Transverse colon (tissue), 4 donors: ENCODE measurements around the gene ERC2. TPM values are rescaled to one million over a fixed set of nuclear protein-coding genes. Genes with fewer than 3 reads are reported as not detected.

Experiments
- DNase-seq: peaks from one replicate; pipeline ENCODE4 v3.0.0-alpha.2; 2019
- H3K27ac ChIP-seq, 4 donors: fragments of 200-600 bp; sonication (generic); 2 replicates each; pipeline ENCODE4 v1.5.1; 2016 to 2018; ENCODE audit warnings: inconsistent platforms in 4 of 4
- H3K27me3 ChIP-seq: fragments of 200-600 bp; sonication (generic); 2 replicates; pipeline ENCODE4 v1.5.1; 2017; ENCODE audit warnings: inconsistent platforms
- H3K36me3 ChIP-seq, 4 donors: fragments of 200-600 bp; sonication (generic); 2 replicates each; pipeline ENCODE4 v1.5.1; 2017 to 2019; ENCODE audit warnings: inconsistent platforms in 4 of 4
- H3K4me1 ChIP-seq, 4 donors: fragments of 200-600 bp; sonication (generic); 2 replicates each; pipeline ENCODE4 v1.5.1; 2017 to 2020; ENCODE audit warnings: inconsistent platforms in 4 of 4
- H3K4me3 ChIP-seq, 4 donors: fragments of 200-600 bp; sonication (generic); 1 replicate in 1 of 4; 2 replicates in 3 of 4; pipeline versions ENCODE4 v1.5.1 to v1.6.1; 2017 to 2019; ENCODE audit warnings: inconsistent platforms in 4 of 4
- H3K9me3 ChIP-seq, 2 donors: fragments of 200-600 bp; sonication (generic); 2 replicates each; pipeline ENCODE4 v1.5.1; 2017 to 2019; ENCODE audit warnings: inconsistent platforms in 2 of 2
- CTCF ChIP-seq, 5 experiments: fragments of 200-600 bp in 3 of 5; fragments of 450-650 bp in 2 of 5; sonication (generic) in 3 of 5; IDR thresholded peaks; 1 replicate in 2 of 5; 2 replicates in 3 of 5; pipeline ENCODE4 v1.5.1; 2016 to 2017; ENCODE audit warnings: antibody characterized with exemption in 5 of 5, inconsistent platforms in 3 of 5, mild to moderate bottlenecking in 2 of 5, moderate library complexity in 1 of 5
- EP300 ChIP-seq: sonication (generic); formaldehyde crosslinking; IDR thresholded peaks from one replicate; pipeline ENCODE4 v1.6.1; 2017; ENCODE audit warnings: antibody characterized with exemption, low read depth
- POLR2A ChIP-seq: fragments of 450-650 bp; IDR thresholded peaks from one replicate; pipeline ENCODE4 v1.6.1; 2016; ENCODE audit warnings: antibody characterized with exemption, mild to moderate bottlenecking, moderate library complexity
- POLR2AphosphoS5 ChIP-seq, 3 donors: sonication (generic); formaldehyde crosslinking; IDR thresholded peaks; one replicate each; pipeline ENCODE4 v1.6.1; 2016; ENCODE audit warnings: antibody characterized with exemption in 3 of 3
- WGBS, 2 donors: methylation state at CpG; one replicate each; pipeline ENCODE4 v1.1.5; 2018; ENCODE audit warnings: low coverage in 1 of 2; 5-methylcytosine and 5-hydroxymethylcytosine counted together
- in situ Hi-C, 4 donors: fragments of 200-750 bp; cut with MboI; loops; one replicate each; pipeline versions ENCODE4 v1.15.0 to v1.15.1; 2017; ENCODE audit warnings: low sequenced_read_pairs in 3 of 4, low pct_ligation_motif_present in 1 of 4, low pct_unique_long_range_greater_than_20kb in 1 of 4
- intact Hi-C: fragments of 100-400 bp; cut with DNase I; formaldehyde crosslinking; loops from one replicate; pipeline ENCODE4 v1.15.1; 2023; ENCODE audit warnings: low total_unique reads
- total RNA-seq, 4 donors: library from RNA; depleted of rRNA; stranded (reverse); fragments of >200 nt; gene quantifications; one replicate each; pipeline ENCODE4 v1.1.0, GENCODE V29; 2016

ERC2 gene
- total RNA-seq, 4 donors from 2014 or later, result 0.41 to 1.3 TPM; not detected in 2

- H3K36me3 ChIP-seq, result no peaks in the 10 kb centered on the region
- in situ Hi-C loops (no loop called here), intact Hi-C loops (no loop called here)
- 53 to 87% methylated on average over 5 of the region's 5 CpGs for WGBS, 2 donors
- H3K27me3 ChIP-seq, result no peaks in the 10 kb centered on the region
- no peak overlapping the region for H3K27ac ChIP-seq
- no peak overlapping the region for H3K4me3 ChIP-seq
- TF ChIP-seq POLR2AphosphoS5 (IDR thresholded peaks at IDR 0.05), result no peak
- no peak for TF ChIP-seq EP300
- no peak for TF ChIP-seq POLR2A
- no peak for TF ChIP-seq CTCF (IDR thresholded peaks at IDR 0.05)
- no peaks in the 10 kb centered on the region for H3K9me3 ChIP-seq
- no peak for DNase-seq
- no peaks in the 10 kb centered on the region for H3K4me1 ChIP-seq
Observed at GRCh38 chr3:55659701-55660100, 808.6 kb downstream of the ERC2 start.

- no peaks in the 10 kb centered on the region for H3K4me1 ChIP-seq
- TF ChIP-seq EP300, result no peak
- TF ChIP-seq CTCF (IDR thresholded peaks at IDR 0.05), result no peak
- TF ChIP-seq POLR2AphosphoS5 (IDR thresholded peaks at IDR 0.05), result no peak
- no peaks in the 10 kb centered on the region for H3K9me3 ChIP-seq
- no peak overlapping the region for H3K4me3 ChIP-seq
- intact Hi-C loops (no loop called here), in situ Hi-C loops (no loop called here)
- H3K27ac ChIP-seq, result no peak overlapping the region
- H3K36me3 ChIP-seq, result no peaks in the 10 kb centered on the region
- WGBS, 2 donors, result 71 to 75% methylated on average over 4 to 8 of the region's 8 CpGs
- no peaks in the 10 kb centered on the region for H3K27me3 ChIP-seq
- no peak for DNase-seq
Observed at GRCh38 chr3:55658690-55659562, 809.3 kb downstream of the ERC2 start.

- H3K4me1 ChIP-seq, result no peaks in the 10 kb centered on the region
- TF ChIP-seq EP300 (no peak), POLR2A (no peak), CTCF (IDR thresholded peaks at IDR 0.05) (no peak), POLR2AphosphoS5 (IDR thresholded peaks at IDR 0.05) (no peak)
- WGBS, 2 donors, result 97 to 100% methylated on average over 1 of the region's 1 CpG
- H3K9me3 ChIP-seq, result no peaks in the 10 kb centered on the region
- no peaks in the 10 kb centered on the region for H3K27me3 ChIP-seq
- in situ Hi-C loops (no loop called here), intact Hi-C loops (no loop called here)
- no peaks in the 10 kb centered on the region for H3K36me3 ChIP-seq
- no peak overlapping the region for H3K27ac ChIP-seq
- no peak overlapping the region for H3K4me3 ChIP-seq
- DNase-seq, result no peak
Observed at GRCh38 chr3:55658270-55658669, 810.0 kb downstream of the ERC2 start.

- Histone ChIP-seq H3K4me3 (no peak overlapping the region), H3K4me1 (no peaks in the 10 kb centered on the region), H3K9me3 (no peaks in the 10 kb centered on the region), H3K36me3 (no peaks in the 10 kb centered on the region), H3K27ac (no peak overlapping the region), H3K27me3 (no peaks in the 10 kb centered on the region)
- no peak for DNase-seq
- in situ Hi-C loops (no loop called here), intact Hi-C loops (no loop called here)
- 79 to 80% methylated on average over 1 of the region's 1 CpG for WGBS, 2 donors
- TF ChIP-seq POLR2A, result no peak
- TF ChIP-seq CTCF (IDR thresholded peaks at IDR 0.05), result no peak
- TF ChIP-seq EP300, result no peak
- TF ChIP-seq POLR2AphosphoS5 (IDR thresholded peaks at IDR 0.05), result no peak
Observed at GRCh38 chr3:55655544-55655943, 812.7 kb downstream of the ERC2 start.
